ENCODE data around the gene SULF2. TPM values are rescaled to one million over a fixed set of nuclear protein-coding genes. Genes with fewer than 3 reads are reported as not detected.
"Not testable (repeated sequence)": the region's sequence is repeated elsewhere in the genome, so short reads cannot be mapped to it uniquely, and the experiment has no call there.

The SULF2 gene
- under 1 TPM; 0.47 to 0.50 TPM for total RNA-seq

DNA sequence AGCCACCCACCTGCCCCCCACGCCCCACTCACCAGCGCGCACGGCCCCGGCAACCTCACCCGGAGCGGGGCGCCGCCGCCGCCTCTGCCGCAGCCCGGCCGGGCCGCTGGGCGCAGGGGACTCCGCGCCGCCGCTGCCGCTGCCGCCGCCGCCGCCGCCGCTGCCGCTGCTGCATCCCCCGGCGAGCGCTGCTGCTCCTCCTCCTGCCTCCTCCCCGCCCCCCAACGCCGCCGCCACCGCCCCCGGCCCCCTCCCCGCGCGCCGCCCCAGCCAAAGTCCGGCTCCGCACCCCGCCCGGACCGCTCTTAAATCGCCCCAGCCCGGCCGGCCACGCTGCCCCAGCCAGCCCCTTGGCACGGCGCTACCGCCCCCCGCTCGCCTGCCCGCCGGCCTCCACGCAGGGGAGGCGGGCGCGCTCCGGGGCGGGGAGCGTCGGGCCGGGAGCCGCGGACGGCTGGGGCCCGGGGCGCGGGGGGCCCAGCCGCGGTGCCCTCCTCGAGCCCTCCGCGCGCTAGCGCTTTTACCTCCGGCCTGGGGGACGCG lies at the start of gene SULF2:
Gene SULF2 (minus strand): TSS at position 171 of the 543 bp plus-strand sequence. CDS start 28,118 bp downstream, outside the sequence.
- CTCF ChIA-PET, result interaction anchor here (1.1 kb wide), 1 partner anchor 108 kb away, joined by 4 read pairs; no protein-coding TSS in a partner anchor
- no peaks in the 10 kb centered on the region for H3K36me3 Mint-ChIP-seq (ENCODE audit: low read depth)
- H3K27me3 Mint-ChIP-seq, result peaks cover 51% of the 10 kb centered on the region
- intact Hi-C loops (cut with micrococcal nuclease), result no loop called here
- peaks cover 9% of the 10 kb centered on the region for H3K4me1 Mint-ChIP-seq (ENCODE audit: low read depth)
- TF ChIP-seq, protein P1, sequence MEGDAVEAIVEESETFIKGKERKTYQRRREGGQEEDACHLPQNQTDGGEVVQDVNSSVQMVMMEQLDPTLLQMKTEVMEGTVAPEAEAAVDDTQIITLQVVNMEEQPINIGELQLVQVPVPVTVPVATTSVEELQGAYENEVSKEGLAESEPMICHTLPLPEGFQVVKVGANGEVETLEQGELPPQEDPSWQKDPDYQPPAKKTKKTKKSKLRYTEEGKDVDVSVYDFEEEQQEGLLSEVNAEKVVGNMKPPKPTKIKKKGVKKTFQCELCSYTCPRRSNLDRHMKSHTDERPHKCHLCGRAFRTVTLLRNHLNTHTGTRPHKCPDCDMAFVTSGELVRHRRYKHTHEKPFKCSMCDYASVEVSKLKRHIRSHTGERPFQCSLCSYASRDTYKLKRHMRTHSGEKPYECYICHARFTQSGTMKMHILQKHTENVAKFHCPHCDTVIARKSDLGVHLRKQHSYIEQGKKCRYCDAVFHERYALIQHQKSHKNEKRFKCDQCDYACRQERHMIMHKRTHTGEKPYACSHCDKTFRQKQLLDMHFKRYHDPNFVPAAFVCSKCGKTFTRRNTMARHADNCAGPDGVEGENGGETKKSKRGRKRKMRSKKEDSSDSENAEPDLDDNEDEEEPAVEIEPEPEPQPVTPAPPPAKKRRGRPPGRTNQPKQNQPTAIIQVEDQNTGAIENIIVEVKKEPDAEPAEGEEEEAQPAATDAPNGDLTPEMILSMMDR (IDR thresholded peaks at IDR 0.05), result no peak
- DNase-seq (no peak), ATAC-seq (peak; percentile 51)
- H3K27ac Mint-ChIP-seq, result no peak within 1 kb of the TSS
- H3K4me3 Mint-ChIP-seq, result peak within 1 kb of the TSS; percentile 46
- H3K9me3 Mint-ChIP-seq, result no peaks in the 10 kb centered on the region
- POLR2A ChIA-PET, result no interaction called here

GRCh38 chr20:47831675-47832074 lies 46.4 kb upstream of the SULF2 start:
- H3K36me3 Mint-ChIP-seq (ENCODE audit: low read depth); ATAC-seq; H3K27ac Mint-ChIP-seq; POLR2A ChIA-PET; H3K4me1 Mint-ChIP-seq (ENCODE audit: low read depth); H3K4me3 Mint-ChIP-seq; DNase-seq; H3K27me3 Mint-ChIP-seq; H3K9me3 Mint-ChIP-seq; CTCF ChIA-PET: not testable (repeated sequence)
- intact Hi-C loops (cut with micrococcal nuclease), result loop anchor here (10.0 kb wide), 1 partner anchor 63 kb away; no protein-coding TSS in a partner anchor

DNA sequence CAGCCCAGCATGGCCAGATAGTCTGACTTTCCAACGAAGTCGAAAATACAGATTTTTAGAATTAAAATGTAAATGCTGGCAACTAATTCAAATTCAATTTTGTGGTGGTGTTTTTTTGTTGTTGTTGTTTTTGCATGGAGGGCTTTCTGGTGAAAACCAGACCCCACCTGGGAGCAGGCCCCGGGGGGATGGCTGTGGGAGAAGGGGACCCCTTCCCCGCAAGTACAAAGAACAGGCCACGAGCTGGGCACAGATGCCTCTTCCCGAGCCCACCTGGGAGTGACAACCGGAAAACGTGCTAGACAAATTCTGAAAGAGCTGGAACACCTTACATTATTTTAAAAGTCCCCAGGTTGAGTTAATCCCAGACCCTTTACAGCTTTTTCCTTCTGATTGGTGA lies 41.4 kb upstream of the SULF2 start:
- H3K4me3 Mint-ChIP-seq; H3K9me3 Mint-ChIP-seq; H3K36me3 Mint-ChIP-seq (ENCODE audit: low read depth); DNase-seq; H3K27me3 Mint-ChIP-seq; intact Hi-C loops (cut with micrococcal nuclease); POLR2A ChIA-PET; H3K27ac Mint-ChIP-seq; ATAC-seq; CTCF ChIA-PET; H3K4me1 Mint-ChIP-seq (ENCODE audit: low read depth): not testable (repeated sequence)

- H3K9me3 Mint-ChIP-seq; H3K36me3 Mint-ChIP-seq (ENCODE audit: low read depth); H3K27me3 Mint-ChIP-seq; H3K27ac Mint-ChIP-seq; POLR2A ChIA-PET; H3K4me3 Mint-ChIP-seq; H3K4me1 Mint-ChIP-seq (ENCODE audit: low read depth); intact Hi-C loops (cut with micrococcal nuclease); DNase-seq; ATAC-seq; CTCF ChIA-PET: not testable (repeated sequence)
Measured at GRCh38 chr20:47826006-47826405, 40.7 kb upstream of the SULF2 start.

DNA sequence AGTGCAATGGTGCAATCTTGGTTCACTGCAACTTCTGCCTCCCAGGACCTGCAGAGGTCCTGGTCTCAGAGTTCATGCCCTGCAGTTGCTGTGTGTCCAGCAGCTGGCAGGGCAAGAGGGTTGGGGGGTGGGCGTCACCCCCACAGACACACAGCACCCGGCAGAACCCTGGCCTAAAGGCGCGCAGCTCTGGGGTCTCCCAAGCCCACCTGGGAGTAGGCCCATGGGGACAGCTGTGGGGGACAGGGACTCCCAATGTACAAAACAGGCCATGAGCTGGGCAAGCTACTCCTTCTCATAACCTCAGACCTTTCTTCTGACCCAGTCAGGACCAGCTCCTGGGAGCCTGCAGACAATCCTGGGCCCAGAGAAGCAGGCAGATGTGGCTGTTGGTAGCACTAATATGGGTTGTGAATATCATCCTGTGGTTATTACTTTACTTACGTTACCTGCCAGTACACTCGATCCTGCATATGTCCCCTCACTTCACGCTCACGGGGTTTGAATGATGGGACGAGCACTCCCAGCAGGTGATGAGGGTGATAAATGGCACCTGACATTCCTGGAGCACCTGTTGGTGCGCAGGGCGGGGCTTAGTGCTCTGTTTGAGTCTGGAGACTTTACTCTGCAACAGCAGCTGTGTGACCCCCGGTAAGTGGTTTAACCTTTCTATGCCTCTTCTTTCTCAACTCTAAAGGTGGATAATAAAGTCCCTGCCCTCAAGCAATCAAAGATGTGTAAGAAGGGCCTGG lies 39.9 kb upstream of the SULF2 start:
- Mint-ChIP-seq H3K27me3 (no peaks in the 10 kb centered on the region), H3K9me3 (no peaks in the 10 kb centered on the region), H3K4me3 (no peak overlapping the region), H3K4me1 (ENCODE audit: low read depth) (no peaks in the 10 kb centered on the region), H3K36me3 (ENCODE audit: low read depth) (no peaks in the 10 kb centered on the region), H3K27ac (no peak overlapping the region)
- no peak for DNase-seq
- ChIA-PET POLR2A (no interaction called here), CTCF (no interaction called here)
- intact Hi-C loops (cut with micrococcal nuclease), result no loop called here
- TF ChIP-seq, protein P1 (IDR thresholded peaks at IDR 0.05), result no peak
- no peak for ATAC-seq

GRCh38 chr20:47823941-47824340 lies 38.7 kb upstream of the SULF2 start:
- POLR2A ChIA-PET; H3K27ac Mint-ChIP-seq; H3K4me3 Mint-ChIP-seq; CTCF ChIA-PET; intact Hi-C loops (cut with micrococcal nuclease); DNase-seq; H3K36me3 Mint-ChIP-seq (ENCODE audit: low read depth); H3K4me1 Mint-ChIP-seq (ENCODE audit: low read depth); H3K9me3 Mint-ChIP-seq; H3K27me3 Mint-ChIP-seq; ATAC-seq: not testable (repeated sequence)

- ATAC-seq, result no peak
- TF ChIP-seq, protein P1 (IDR thresholded peaks at IDR 0.05), result no peak
- H3K27ac Mint-ChIP-seq, result no peak overlapping the region
- intact Hi-C loops (cut with micrococcal nuclease), result no loop called here
- no peak for DNase-seq
- H3K4me3 Mint-ChIP-seq, result no peak overlapping the region
- H3K27me3 Mint-ChIP-seq, result no peaks in the 10 kb centered on the region
- no peaks in the 10 kb centered on the region for H3K36me3 Mint-ChIP-seq (ENCODE audit: low read depth)
- ChIA-PET CTCF (no interaction called here), POLR2A (no interaction called here)
- H3K9me3 Mint-ChIP-seq, result no peaks in the 10 kb centered on the region
- no peaks in the 10 kb centered on the region for H3K4me1 Mint-ChIP-seq (ENCODE audit: low read depth)
Measured at GRCh38 chr20:47821481-47822100, 36.3 kb upstream of the SULF2 start.
